ENCODE measurements around the gene DAAM1. TPM values are rescaled to one million over a fixed set of nuclear protein-coding genes. Genes with fewer than 3 reads are reported as not detected.

The DAAM1 gene
- polyA plus RNA-seq, 1 of the 3 experiments (the other 2 are of a cell fraction): 5.1 TPM

DNA sequence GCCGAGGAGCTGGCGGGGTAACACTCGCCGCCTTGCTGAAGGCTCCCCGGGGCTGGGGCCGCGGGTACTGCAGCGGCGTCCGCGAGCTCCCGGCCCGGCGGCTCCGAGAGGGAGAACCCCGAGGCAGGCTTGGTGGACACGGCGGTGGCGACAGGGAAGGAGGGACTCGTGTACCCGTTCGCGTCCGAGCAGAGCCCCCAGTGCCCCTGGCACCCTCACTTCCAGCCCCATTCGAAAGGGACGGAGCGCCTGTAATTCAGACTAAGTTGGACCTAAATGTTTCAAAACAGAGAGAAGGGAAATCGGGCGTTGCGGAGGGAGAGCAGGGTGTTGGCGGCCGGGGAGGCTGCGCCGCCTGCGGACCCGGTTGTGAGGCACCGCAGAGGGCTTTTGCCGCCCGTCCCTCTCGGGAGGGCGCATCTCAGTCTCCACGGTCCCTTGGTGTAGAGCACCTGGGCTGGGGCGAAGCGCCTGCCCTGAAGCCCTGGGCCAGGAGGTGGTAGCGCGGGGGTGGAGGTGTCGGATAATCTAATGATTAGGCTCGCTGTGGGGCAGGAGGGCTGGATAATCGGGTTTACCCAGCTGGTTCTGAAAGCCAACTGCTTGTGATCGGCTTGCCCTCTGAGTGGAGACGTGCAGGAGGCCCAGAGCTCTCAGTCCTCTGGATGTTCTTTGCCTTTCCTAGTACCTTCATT, 771 bp downstream of the DAAM1 start:
- H3K4me1 ChIP-seq (ENCODE audit: control insufficient read depth in 1 of 2, insufficient read depth in 2 of 2, low read depth in 1 of 2, low read length in 1 of 2): peaks cover 0 to 13% of the 10 kb centered on the region in 2 experiments; a peak in 2 of 4 replicates
- peak overlapping the region; percentile 75 for H2AFZ ChIP-seq (ENCODE audit: low read depth)
- POLR2A ChIA-PET: interaction anchor here (1.0 to 2.2 kb wide), 3 partner anchors 13 to 295 kb away, joined by 3 to 8 read pairs (median 8); partner anchors contain the start of genes JKAMP and L3HYPDH
- TF ChIP-seq CHD2 (IDR thresholded peaks at IDR 0.05; ENCODE audit: low read length, partially characterized antibody): no peak
- TF ChIP-seq, protein P1, sequence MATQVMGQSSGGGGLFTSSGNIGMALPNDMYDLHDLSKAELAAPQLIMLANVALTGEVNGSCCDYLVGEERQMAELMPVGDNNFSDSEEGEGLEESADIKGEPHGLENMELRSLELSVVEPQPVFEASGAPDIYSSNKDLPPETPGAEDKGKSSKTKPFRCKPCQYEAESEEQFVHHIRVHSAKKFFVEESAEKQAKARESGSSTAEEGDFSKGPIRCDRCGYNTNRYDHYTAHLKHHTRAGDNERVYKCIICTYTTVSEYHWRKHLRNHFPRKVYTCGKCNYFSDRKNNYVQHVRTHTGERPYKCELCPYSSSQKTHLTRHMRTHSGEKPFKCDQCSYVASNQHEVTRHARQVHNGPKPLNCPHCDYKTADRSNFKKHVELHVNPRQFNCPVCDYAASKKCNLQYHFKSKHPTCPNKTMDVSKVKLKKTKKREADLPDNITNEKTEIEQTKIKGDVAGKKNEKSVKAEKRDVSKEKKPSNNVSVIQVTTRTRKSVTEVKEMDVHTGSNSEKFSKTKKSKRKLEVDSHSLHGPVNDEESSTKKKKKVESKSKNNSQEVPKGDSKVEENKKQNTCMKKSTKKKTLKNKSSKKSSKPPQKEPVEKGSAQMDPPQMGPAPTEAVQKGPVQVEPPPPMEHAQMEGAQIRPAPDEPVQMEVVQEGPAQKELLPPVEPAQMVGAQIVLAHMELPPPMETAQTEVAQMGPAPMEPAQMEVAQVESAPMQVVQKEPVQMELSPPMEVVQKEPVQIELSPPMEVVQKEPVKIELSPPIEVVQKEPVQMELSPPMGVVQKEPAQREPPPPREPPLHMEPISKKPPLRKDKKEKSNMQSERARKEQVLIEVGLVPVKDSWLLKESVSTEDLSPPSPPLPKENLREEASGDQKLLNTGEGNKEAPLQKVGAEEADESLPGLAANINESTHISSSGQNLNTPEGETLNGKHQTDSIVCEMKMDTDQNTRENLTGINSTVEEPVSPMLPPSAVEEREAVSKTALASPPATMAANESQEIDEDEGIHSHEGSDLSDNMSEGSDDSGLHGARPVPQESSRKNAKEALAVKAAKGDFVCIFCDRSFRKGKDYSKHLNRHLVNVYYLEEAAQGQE (IDR thresholded peaks at IDR 0.05; ENCODE audit: low read depth, low read length): no peak
- TF ChIP-seq SIN3A (IDR thresholded peaks at IDR 0.05; ENCODE audit: borderline replicate concordance, low read depth, low read length): 0 out of 2 replicates have a peak, but pooled peaks have one; percentile 0
- H3K27ac ChIP-seq (ENCODE audit: low read depth in 2 of 2, low read length in 1 of 2): peak overlapping the region; percentile 87 to 92
- H3K27me3 ChIP-seq (ENCODE audit: insufficient read depth): no peaks in the 10 kb centered on the region
- no peaks in the 10 kb centered on the region for H3K9me3 ChIP-seq
- H3K79me2 ChIP-seq (ENCODE audit: insufficient read depth): peaks cover 47% of the 10 kb centered on the region
- peak overlapping the region; percentile 93 for H3K4me2 ChIP-seq
- no peaks in the 10 kb centered on the region for H3K36me3 ChIP-seq (replicated peaks in 1 of 2; ENCODE audit: control insufficient read depth in 1 of 2, insufficient read depth in 2 of 2, low read length in 1 of 2)
- DNase-seq: peak; percentile 51
- H3K4me3 ChIP-seq (ENCODE audit: low read depth in 2 of 2, low read length in 1 of 2): peak overlapping the region; percentile 95 to 99
- H3K9ac ChIP-seq: peak overlapping the region; percentile 92
- CTCF ChIA-PET: interaction anchor here (0.6 to 1.6 kb wide), 6 partner anchors 60 to 463 kb away, joined by 3 to 4 read pairs (median 4); no protein-coding TSS in a partner anchor
- peaks cover 4% of the 10 kb centered on the region for H3F3A ChIP-seq (replicated peaks; ENCODE audit: insufficient read depth)
- H4K20me1 ChIP-seq (ENCODE audit: insufficient read depth): no peaks in the 10 kb centered on the region
- under 1% methylated on average over 22 of the region's 51 CpGs for WGBS (ENCODE audit: low lambda C conversion rate)
- H3K9me2 ChIP-seq: no peaks in the 10 kb centered on the region

DNA sequence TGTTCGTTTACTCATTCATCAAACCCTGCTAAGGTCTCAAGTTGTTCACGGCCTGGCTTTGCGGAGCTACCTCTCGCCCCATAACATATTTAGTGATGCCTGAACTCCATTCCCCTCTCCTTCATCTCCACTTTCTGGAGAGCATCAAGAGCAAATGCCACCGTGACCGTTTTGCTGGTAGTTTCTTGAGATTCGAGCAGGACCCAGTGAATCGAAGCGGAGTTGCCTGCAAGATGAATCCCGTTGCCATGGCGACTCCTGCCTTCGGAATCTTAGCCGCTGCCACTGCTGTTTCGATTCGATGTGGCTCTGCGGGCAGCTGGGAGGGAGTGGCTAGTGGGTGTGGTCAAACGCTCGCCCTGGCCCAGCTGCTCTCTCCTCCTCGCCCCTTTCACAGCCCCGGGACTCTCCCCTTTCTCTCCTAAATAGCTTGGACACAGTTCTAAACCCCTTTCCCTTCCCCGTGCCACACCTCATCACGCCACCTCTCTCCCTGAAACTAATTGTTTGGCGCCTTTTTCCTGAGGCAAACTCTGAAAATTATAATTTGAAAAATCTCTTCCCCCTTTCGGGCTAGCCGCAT, 1.4 kb downstream of the DAAM1 start:
- CTCF ChIA-PET: interaction anchor here (0.8 to 1.7 kb wide), 7 partner anchors 12 to 293 kb away, joined by 3 to 6 read pairs (median 4); no protein-coding TSS in a partner anchor
- peak overlapping the region; percentile 90 for H2AFZ ChIP-seq (ENCODE audit: low read depth)
- H3K4me3 ChIP-seq (ENCODE audit: low read depth in 2 of 2, low read length in 1 of 2): peak overlapping the region; percentile 95 to 99
- H3K9ac ChIP-seq: peak overlapping the region; percentile 92
- no peaks in the 10 kb centered on the region for H3K27me3 ChIP-seq (ENCODE audit: insufficient read depth)
- no peaks in the 10 kb centered on the region for H3K9me2 ChIP-seq
- no peaks in the 10 kb centered on the region for H3K36me3 ChIP-seq (replicated peaks in 1 of 2; ENCODE audit: control insufficient read depth in 1 of 2, insufficient read depth in 2 of 2, low read length in 1 of 2)
- WGBS (ENCODE audit: low lambda C conversion rate): 3% methylated on average over 20 of the region's 25 CpGs
- peak overlapping the region; percentile 87 to 92 for H3K27ac ChIP-seq (ENCODE audit: low read depth in 2 of 2, low read length in 1 of 2)
- H3K4me1 ChIP-seq (ENCODE audit: control insufficient read depth in 1 of 2, insufficient read depth in 2 of 2, low read depth in 1 of 2, low read length in 1 of 2): peaks cover 0 to 13% of the 10 kb centered on the region in 2 experiments; a peak in 2 of 4 replicates
- peaks cover 4% of the 10 kb centered on the region for H3F3A ChIP-seq (replicated peaks; ENCODE audit: insufficient read depth)
- H3K79me2 ChIP-seq (ENCODE audit: insufficient read depth): peaks cover 53% of the 10 kb centered on the region
- POLR2A ChIA-PET: no interaction called here
- H4K20me1 ChIP-seq (ENCODE audit: insufficient read depth): no peaks in the 10 kb centered on the region
- H3K4me2 ChIP-seq: peak overlapping the region; percentile 93
- peak; percentile 84 for DNase-seq
- peak; percentile 73; the same call in 1 of the 2 replicates for TF ChIP-seq SIN3A (IDR thresholded peaks at IDR 0.05; ENCODE audit: borderline replicate concordance, low read depth, low read length)
- TF ChIP-seq RFX5 (IDR thresholded peaks at IDR 0.05; ENCODE audit: low read length): peak; percentile 66; the same call in 1 of the 2 replicates
- no peak for TF ChIP-seq JUND (IDR thresholded peaks at IDR 0.05)
- TF ChIP-seq TEAD4 (IDR thresholded peaks at IDR 0.05; ENCODE audit: borderline replicate concordance, insufficient read depth): no peak
- TF ChIP-seq POLR2AphosphoS5 (IDR thresholded peaks at IDR 0.05; ENCODE audit: low read depth, low read length): 0 out of 2 replicates have a peak, but pooled peaks have one; percentile 30
- peak; percentile 15 for TF ChIP-seq MXI1 (IDR thresholded peaks at IDR 0.05; ENCODE audit: low read depth, low read length)
- TF ChIP-seq, protein P2, sequence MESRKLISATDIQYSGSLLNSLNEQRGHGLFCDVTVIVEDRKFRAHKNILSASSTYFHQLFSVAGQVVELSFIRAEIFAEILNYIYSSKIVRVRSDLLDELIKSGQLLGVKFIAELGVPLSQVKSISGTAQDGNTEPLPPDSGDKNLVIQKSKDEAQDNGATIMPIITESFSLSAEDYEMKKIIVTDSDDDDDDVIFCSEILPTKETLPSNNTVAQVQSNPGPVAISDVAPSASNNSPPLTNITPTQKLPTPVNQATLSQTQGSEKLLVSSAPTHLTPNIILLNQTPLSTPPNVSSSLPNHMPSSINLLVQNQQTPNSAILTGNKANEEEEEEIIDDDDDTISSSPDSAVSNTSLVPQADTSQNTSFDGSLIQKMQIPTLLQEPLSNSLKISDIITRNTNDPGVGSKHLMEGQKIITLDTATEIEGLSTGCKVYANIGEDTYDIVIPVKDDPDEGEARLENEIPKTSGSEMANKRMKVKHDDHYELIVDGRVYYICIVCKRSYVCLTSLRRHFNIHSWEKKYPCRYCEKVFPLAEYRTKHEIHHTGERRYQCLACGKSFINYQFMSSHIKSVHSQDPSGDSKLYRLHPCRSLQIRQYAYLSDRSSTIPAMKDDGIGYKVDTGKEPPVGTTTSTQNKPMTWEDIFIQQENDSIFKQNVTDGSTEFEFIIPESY (IDR thresholded peaks at IDR 0.05; ENCODE audit: borderline replicate concordance, low read depth): no peak
- H3K9me3 ChIP-seq: no peaks in the 10 kb centered on the region
